ENCODE data around the gene NR2E1. TPM values are rescaled to one million over a fixed set of nuclear protein-coding genes. Genes with fewer than 3 reads are reported as not detected.

The NR2E1 gene
- total RNA-seq, 1 donor from 2014 or later: not detected

DNA sequence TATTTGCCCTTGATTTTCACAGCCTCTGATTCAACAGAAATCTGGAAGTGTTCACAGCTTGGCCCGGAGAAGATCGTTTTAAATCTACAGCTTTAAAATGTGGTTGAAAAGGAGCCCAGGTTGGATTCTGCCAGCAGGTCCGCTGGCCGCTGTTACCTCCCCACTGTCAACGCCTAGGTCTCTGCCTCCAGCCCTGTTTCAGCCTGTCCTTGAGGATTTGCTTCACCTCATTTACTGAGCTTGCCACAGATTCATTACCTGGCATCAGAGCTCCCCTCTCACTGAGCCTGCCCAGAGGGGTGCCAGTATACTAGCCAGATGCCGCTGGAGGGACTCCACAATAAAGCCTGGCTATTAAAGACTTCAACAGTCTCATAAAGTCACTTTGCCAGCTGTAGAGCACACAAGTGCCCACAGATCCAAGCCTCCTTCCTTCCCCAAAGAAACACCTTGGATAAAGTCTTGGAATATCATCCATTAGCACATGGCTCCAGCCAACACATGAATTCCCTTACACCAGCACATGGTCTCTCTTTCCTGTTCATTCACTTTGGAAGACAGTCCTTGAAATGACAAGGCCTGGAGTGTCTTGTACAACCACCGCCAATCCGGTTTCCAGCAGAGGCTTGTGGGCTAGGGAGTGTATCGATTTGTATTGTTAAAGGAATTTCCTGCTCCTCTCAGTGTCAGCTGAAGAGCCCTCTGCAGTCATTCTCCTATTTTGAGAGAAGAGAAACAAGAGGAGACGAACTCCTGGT is 9.5 kb upstream of the NR2E1 start:
- Mint-ChIP-seq H3K4me1 (ENCODE audit: unreplicated experiment) (peaks cover 13% of the 10 kb centered on the region), H3K4me3 (ENCODE audit: unreplicated experiment) (peak overlapping the region; percentile 6), H3K9me3 (ENCODE audit: unreplicated experiment) (no peaks in the 10 kb centered on the region), H3K27ac (ENCODE audit: unreplicated experiment) (no peak overlapping the region), H3K27me3 (ENCODE audit: unreplicated experiment) (peaks cover 86% of the 10 kb centered on the region), H3K36me3 (ENCODE audit: unreplicated experiment) (peaks cover 4% of the 10 kb centered on the region)
- TF ChIP-seq, protein P1, sequence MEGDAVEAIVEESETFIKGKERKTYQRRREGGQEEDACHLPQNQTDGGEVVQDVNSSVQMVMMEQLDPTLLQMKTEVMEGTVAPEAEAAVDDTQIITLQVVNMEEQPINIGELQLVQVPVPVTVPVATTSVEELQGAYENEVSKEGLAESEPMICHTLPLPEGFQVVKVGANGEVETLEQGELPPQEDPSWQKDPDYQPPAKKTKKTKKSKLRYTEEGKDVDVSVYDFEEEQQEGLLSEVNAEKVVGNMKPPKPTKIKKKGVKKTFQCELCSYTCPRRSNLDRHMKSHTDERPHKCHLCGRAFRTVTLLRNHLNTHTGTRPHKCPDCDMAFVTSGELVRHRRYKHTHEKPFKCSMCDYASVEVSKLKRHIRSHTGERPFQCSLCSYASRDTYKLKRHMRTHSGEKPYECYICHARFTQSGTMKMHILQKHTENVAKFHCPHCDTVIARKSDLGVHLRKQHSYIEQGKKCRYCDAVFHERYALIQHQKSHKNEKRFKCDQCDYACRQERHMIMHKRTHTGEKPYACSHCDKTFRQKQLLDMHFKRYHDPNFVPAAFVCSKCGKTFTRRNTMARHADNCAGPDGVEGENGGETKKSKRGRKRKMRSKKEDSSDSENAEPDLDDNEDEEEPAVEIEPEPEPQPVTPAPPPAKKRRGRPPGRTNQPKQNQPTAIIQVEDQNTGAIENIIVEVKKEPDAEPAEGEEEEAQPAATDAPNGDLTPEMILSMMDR (IDR thresholded peaks at IDR 0.05): no peak
- no peak for DNase-seq (ENCODE audit: extremely low spot score, unreplicated experiment)

DNA sequence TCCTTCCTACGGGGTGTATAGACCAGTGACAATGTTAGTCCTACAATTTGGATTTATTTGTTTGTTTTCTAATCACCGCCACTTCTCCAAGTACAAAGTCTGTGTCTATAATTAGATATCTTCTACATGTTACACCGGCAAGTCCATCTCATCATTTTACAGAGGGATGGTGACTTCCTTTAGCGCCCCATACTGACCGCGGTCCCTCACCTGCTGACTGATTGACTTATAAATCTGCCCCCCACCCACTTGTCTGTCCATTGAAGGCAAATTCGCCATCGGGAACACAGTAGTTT is 8.9 kb upstream of the NR2E1 start:
- H3K4me3 Mint-ChIP-seq (ENCODE audit: unreplicated experiment): peak overlapping the region; percentile 6
- H3K27me3 Mint-ChIP-seq (ENCODE audit: unreplicated experiment): peaks cover 88% of the 10 kb centered on the region
- TF ChIP-seq, protein P1 (IDR thresholded peaks at IDR 0.05): no peak
- no peak for DNase-seq (ENCODE audit: extremely low spot score, unreplicated experiment)
- H3K36me3 Mint-ChIP-seq (ENCODE audit: unreplicated experiment): peaks cover 4% of the 10 kb centered on the region
- H3K27ac Mint-ChIP-seq (ENCODE audit: unreplicated experiment): no peak overlapping the region
- H3K4me1 Mint-ChIP-seq (ENCODE audit: unreplicated experiment): peaks cover 13% of the 10 kb centered on the region
- H3K9me3 Mint-ChIP-seq (ENCODE audit: unreplicated experiment): no peaks in the 10 kb centered on the region

DNA sequence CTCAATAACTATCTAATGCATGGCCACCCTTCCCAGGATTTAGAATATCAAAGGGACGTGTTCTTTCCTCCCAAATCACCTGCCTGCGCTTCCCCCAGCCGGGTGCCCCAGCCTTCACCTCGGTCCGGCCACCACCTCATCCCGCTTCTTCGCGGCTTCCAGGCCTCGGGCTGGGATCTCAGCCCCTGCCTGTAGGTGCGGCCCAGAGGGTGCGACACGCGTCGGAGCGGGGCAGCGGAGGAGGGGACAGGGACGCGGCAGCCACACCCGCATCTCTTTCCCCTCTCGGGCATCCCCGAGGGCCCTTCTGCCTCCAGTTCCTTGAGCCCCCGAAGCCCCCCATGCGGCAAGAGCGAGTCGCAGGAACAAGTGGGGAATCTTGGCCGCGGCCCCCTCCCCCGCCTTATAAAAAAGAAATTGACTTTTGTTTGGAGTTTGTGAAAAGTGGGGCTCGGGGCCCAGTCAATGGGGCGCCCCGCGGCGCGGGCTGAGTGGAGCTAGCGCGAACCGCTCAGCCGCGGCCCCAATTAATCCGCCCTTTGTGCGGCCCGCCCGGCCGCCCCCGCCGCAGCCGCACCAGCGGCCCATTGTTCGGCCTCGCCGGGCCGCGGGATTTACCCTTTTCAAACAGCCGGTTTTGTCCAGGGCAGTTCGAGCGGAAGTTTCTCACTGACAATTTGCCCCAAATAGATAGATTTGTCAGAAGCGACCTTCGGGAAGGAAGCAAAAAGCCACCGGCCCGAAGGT is 8.4 kb upstream of the NR2E1 start:
- Mint-ChIP-seq H3K27me3 (ENCODE audit: unreplicated experiment) (peaks cover 88% of the 10 kb centered on the region), H3K4me3 (ENCODE audit: unreplicated experiment) (peak overlapping the region; percentile 6), H3K36me3 (ENCODE audit: unreplicated experiment) (peaks cover 4% of the 10 kb centered on the region), H3K4me1 (ENCODE audit: unreplicated experiment) (peaks cover 13% of the 10 kb centered on the region), H3K9me3 (ENCODE audit: unreplicated experiment) (no peaks in the 10 kb centered on the region), H3K27ac (ENCODE audit: unreplicated experiment) (no peak overlapping the region)
- TF ChIP-seq, protein P1 (IDR thresholded peaks at IDR 0.05): no peak
- no peak for DNase-seq (ENCODE audit: extremely low spot score, unreplicated experiment)

DNA sequence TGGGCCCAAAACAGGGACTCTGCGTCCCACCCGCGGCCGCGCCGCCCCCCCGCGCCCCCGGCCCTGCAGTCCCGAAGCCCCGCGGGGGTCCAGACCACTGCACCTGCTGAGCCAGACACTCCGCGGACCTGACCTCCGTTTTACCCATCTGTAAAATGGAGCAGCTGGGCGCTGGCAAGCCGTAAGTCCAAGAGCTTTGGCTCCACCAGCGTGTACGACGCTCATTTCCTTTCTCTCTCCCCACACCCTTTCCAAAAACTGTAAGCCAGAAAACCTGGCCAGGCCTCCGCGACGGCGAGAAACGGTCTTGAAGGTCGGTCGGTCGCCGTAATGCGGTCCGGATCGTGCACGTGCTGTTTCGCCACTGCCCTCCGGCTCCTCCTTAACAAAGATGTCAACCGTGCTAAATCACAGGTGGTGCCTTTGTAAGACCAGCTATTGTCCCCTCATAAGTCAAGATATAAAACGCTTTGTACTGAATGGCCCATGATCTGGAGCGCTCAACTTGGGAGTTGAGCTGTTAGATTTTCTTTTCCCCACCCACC is 7.8 kb upstream of the NR2E1 start:
- Mint-ChIP-seq H3K27ac (ENCODE audit: unreplicated experiment) (no peak overlapping the region), H3K27me3 (ENCODE audit: unreplicated experiment) (peaks cover 90% of the 10 kb centered on the region), H3K4me3 (ENCODE audit: unreplicated experiment) (peak overlapping the region; percentile 59), H3K4me1 (ENCODE audit: unreplicated experiment) (peaks cover 13% of the 10 kb centered on the region), H3K36me3 (ENCODE audit: unreplicated experiment) (peaks cover 4% of the 10 kb centered on the region), H3K9me3 (ENCODE audit: unreplicated experiment) (no peaks in the 10 kb centered on the region)
- DNase-seq (ENCODE audit: extremely low spot score, unreplicated experiment): no peak
- TF ChIP-seq, protein P1 (IDR thresholded peaks at IDR 0.05): no peak

DNA sequence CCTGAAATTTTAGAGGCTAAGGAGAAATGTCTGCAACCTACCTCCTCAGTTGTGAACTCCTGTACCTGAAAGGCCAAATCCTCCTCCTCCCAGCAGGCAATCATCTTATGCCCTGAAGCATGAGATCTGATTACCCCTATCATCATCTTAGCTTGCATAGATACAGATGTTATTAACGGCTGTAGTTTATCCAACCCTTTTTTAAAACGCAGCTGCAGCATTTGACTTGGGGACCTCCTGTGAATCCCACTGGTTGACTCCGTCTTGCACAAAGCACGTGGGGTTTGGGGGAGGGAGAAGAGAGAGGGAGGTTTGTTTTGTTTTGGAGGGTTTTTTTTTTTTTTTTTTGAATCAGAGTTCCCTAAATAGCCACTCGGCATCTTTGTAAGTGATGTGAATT is 5.8 kb upstream of the NR2E1 start:
- H3K27ac Mint-ChIP-seq (ENCODE audit: unreplicated experiment): no peak overlapping the region
- H3K27me3 Mint-ChIP-seq (ENCODE audit: unreplicated experiment): peaks cover 91% of the 10 kb centered on the region
- H3K4me1 Mint-ChIP-seq (ENCODE audit: unreplicated experiment): peaks cover 24% of the 10 kb centered on the region
- peaks cover 4% of the 10 kb centered on the region for H3K36me3 Mint-ChIP-seq (ENCODE audit: unreplicated experiment)
- TF ChIP-seq, protein P1 (IDR thresholded peaks at IDR 0.05): no peak
- H3K4me3 Mint-ChIP-seq (ENCODE audit: unreplicated experiment): no peak overlapping the region
- no peaks in the 10 kb centered on the region for H3K9me3 Mint-ChIP-seq (ENCODE audit: unreplicated experiment)
- no peak for DNase-seq (ENCODE audit: extremely low spot score, unreplicated experiment)

Data from osteocyte (in vitro differentiated cells).